C4-2B (cell line): Measurements from ENCODE around the gene RASAL2.

ENCODE experiments used
- ZFX ChIP-seq: fragments of 450-650 bp; IDR thresholded peaks from 2 replicates; pipeline ENCODE4 v1.6.1; 2017
- TF ChIP-seq, protein P1 (sequence below): fragments of 450-650 bp; conservative IDR thresholded peaks from 2 replicates; pipeline ENCODE4 v1.5.1; 2017; ENCODE audit warnings: mild to moderate bottlenecking

DNA sequence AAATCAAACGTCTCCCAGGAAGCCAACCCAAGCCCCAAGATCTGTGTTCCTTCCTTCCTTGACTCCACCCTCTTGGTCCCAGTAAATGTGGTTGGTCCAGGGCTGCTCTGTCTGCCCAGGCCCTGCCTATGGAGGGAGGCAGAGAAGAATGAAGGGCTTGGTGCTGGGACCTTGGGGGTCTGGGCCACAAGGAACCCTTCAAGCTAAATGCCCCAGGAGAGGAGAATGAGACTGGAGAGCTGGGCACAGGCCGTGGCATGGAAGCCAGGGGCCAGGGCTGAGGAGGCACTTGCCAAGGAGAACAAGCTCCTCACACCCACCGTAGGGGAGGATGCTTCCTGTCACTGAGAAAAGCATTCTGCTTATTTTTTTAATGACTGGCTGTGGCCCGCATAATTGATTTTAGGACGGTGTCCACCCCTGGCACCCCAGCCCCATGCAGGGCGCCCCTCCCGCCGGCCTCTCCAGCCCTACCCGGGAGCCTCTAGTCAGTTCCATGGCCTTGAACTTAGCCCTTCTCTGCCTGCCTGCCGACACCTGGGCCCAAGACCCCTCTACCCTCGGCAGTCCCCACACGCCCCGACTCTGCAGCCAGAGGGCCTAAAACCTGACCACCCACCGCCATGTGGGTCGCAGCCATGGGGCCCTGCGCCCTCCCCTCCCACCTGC lies 402.0 kb downstream of the RASAL2 start:
- TF ChIP-seq, protein P1, sequence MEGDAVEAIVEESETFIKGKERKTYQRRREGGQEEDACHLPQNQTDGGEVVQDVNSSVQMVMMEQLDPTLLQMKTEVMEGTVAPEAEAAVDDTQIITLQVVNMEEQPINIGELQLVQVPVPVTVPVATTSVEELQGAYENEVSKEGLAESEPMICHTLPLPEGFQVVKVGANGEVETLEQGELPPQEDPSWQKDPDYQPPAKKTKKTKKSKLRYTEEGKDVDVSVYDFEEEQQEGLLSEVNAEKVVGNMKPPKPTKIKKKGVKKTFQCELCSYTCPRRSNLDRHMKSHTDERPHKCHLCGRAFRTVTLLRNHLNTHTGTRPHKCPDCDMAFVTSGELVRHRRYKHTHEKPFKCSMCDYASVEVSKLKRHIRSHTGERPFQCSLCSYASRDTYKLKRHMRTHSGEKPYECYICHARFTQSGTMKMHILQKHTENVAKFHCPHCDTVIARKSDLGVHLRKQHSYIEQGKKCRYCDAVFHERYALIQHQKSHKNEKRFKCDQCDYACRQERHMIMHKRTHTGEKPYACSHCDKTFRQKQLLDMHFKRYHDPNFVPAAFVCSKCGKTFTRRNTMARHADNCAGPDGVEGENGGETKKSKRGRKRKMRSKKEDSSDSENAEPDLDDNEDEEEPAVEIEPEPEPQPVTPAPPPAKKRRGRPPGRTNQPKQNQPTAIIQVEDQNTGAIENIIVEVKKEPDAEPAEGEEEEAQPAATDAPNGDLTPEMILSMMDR, result no peak
- no peak for TF ChIP-seq ZFX
